GM12873 (cell line): ENCODE data around the gene EGFLAM.
A peak's percentile ranks its signal among the peaks of the same experiment; 100 is the strongest.

Source experiments
- TF ChIP-seq, protein P1 (sequence below): IDR thresholded peaks from 2 replicates; pipeline ENCODE4 v1.5.1; 2012; ENCODE audit warnings: low read depth, mild to moderate bottlenecking, moderate library complexity, low read length, control low read depth; ENCODE audit not compliant: insufficient read depth; ENCODE audit errors: missing control alignments

EGFLAM gene

DNA sequence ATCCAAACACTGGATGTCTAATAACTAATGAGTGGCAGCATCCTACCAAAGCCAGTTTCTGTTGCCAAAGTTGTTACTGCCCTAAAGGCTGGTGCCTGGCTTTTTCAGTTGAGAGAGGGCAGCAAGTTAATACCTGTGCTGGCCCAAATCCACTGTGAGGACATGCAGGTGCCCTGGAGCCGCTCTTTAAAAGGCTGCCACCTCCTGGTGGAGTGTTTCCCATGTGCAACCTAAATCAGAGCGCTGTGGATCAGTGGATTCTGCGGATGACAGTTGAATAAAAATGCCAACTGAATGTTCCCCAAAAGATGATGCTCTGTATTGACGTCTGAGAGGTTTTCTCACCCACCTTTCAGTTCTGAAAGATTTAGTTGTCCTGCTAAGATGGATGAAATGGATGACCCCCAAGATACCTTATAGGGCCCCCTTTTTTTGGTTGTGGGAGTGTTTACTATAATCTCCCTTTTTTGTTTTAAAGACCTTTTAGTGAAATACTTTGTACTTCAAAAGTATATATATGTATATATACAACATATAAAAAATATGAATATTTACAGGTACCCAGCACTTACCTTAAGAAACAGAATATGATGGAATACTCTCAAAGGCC, 146.4 kb downstream of the EGFLAM start:
- TF ChIP-seq, protein P1, sequence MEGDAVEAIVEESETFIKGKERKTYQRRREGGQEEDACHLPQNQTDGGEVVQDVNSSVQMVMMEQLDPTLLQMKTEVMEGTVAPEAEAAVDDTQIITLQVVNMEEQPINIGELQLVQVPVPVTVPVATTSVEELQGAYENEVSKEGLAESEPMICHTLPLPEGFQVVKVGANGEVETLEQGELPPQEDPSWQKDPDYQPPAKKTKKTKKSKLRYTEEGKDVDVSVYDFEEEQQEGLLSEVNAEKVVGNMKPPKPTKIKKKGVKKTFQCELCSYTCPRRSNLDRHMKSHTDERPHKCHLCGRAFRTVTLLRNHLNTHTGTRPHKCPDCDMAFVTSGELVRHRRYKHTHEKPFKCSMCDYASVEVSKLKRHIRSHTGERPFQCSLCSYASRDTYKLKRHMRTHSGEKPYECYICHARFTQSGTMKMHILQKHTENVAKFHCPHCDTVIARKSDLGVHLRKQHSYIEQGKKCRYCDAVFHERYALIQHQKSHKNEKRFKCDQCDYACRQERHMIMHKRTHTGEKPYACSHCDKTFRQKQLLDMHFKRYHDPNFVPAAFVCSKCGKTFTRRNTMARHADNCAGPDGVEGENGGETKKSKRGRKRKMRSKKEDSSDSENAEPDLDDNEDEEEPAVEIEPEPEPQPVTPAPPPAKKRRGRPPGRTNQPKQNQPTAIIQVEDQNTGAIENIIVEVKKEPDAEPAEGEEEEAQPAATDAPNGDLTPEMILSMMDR = peak; percentile 36

DNA sequence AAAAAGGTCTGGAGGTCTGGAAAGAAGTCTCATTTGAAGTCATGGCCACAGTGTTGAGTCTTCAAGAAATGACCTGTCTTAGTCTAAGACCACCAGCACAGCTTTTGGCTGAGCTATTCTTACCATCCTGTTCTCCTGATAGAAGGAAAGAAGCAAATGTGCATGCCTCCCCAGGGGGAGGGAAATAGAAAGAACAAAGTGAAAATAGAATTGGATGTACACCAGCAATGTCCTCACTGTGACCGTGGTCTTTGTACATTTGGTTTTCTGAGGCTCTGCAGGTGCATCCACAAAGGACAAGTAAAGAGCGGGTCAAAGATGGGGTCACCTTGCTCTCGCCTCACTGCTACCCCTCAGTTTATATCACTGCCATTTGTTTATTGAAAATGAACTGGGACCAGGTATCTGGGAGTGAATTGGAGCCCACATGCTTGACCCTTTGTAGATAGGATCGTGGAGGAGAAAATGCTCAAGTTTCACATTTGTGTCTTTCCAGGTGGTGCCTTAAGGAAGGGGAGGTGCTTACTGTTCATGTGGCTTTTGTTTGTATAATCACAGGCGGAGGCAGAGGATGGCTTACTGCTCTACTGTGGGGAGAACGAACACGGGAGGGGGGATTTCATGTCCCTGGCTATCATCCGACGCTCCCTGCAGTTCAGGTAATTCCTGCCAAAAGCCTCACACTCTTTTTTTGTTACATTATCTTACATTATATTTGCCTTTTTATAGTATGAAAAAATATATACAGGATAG, 150.3 kb downstream of the EGFLAM start:
- TF ChIP-seq, protein P1 = no peak

DNA sequence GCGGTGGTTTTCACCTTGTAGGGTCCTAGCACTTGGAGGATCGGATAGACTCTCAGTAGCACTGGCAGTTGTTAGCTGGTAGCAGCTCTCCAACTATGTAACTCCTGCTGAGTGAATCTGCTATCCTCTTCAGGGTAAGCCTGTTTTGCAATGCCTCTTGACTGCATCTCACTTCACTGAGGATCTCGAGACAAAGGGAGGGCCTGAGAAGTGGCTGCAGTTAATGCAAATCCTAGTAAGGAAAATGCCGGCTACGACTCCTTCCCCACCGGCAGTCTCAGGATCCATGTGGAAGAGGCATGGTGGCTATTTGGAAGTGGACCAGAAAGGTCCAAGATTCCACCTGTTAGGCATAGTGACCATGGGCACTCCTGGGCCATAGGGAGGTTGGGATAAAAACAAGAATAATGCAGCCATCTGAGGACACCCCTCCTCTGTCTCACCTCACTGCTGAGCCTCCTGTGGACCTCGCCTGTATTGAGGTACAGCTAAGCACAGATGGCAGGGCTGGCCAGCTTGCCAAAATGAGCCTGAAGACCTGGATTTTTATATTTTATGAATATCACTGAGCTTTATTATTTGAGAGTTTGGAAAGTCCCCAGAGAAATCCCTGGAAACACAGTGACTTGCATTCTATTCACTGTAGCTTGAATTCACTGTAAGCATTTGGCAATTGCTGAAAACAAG, 152.1 kb downstream of the EGFLAM start:
- TF ChIP-seq, protein P1 = no peak

DNA sequence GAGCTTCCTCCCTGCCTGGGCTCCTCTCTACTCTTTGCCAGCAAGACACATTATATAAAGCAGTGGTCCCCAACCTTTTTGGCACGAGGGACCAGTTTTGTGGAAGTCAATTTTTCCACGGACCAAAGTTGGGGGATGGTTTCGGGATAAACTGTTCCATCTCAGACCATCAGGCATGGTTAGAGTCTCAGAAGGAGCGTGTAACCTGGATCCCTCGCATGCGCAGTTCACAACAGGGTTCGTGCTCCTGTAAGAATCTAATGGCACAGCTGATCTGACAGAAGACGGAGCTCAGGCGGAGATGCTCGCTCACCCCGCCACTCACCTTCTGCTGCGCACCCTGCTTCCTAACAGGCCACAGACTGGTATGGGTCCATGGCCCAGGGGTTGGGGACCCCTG, 155.3 kb downstream of the EGFLAM start:
- TF ChIP-seq, protein P1 = no peak

DNA sequence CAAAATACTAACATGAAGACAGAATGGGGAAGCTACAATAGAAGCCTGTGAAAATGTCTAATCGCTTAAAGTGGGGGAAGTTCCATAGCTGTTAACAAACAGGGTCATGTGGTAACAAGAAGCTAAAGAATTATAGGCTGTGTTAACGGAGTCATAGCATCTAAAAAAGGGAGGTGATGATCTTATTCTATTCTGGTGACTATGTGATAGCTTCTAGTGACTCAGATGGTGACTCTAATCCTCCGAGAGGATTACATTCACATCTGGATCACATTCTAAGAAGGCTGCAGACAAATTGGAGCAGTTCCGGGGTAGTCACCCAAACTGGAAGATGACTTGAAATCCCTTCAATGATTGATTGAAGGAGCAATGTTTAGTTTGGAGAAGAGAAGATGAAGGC, 156.0 kb downstream of the EGFLAM start:
- TF ChIP-seq, protein P1 = no peak

DNA sequence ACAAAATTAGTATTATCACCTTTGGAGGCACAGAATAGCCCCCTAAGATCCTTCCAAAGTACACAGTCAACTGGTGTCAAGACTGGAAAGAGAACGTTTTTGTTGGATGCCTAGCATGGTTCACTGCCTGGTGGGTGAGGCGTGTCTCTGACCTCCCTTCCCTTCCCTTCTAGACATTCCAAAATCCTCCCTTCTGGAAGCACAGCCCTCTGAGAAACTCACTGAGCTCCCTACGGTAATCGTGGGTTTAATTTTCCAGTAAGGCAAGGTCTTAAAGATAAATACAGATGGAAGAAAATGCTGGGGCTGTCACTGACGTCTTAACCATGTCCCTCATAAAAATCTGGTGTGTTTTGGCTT, 159.3 kb downstream of the EGFLAM start:
- TF ChIP-seq, protein P1 = no peak

DNA sequence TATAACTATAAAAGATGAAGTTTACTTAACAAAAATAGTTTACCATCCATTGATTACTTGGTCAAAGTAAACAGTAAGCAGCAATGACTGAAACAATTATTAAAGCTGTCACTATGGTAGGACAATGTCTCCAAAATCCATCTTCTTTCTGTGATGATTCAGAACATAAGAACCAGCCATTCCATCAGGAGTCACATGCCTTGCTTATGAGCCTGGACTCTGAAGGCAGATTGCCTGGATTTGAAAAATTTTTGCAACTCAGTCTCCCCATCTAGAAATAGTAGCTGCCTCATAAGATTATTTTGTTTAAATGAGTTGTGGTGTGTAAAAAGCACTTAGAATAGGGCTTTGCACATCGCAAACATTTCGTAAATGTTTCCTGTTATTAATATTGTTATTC, 161.9 kb downstream of the EGFLAM start:
- TF ChIP-seq, protein P1 = no peak
